Measurements from ENCODE around the gene SFMBT2.

SFMBT2 gene

GRCh38 chr10:7380704-7381241 lies 30.1 kb downstream of the SFMBT2 start:
- no peak for TF ChIP-seq CTCF (IDR thresholded peaks at IDR 0.05; ENCODE audit: control insufficient read depth, extremely low read depth, insufficient read depth)
- DNase-seq (ENCODE audit: low read depth) = no peak
- H3K4me3 ChIP-seq (ENCODE audit: low read depth, low read length) = no peak overlapping the region

GRCh38 chr10:7378602-7379403 lies 32.0 kb downstream of the SFMBT2 start:
- no peak for TF ChIP-seq CTCF (IDR thresholded peaks at IDR 0.05; ENCODE audit: control insufficient read depth, extremely low read depth, insufficient read depth)
- H3K4me3 ChIP-seq (ENCODE audit: low read depth, low read length) = no peak overlapping the region

GRCh38 chr10:7377614-7378248 lies 33.1 kb downstream of the SFMBT2 start:
- no peak overlapping the region for H3K4me3 ChIP-seq (ENCODE audit: low read depth, low read length)
- DNase-seq (ENCODE audit: low read depth) = no peak
- no peak for TF ChIP-seq CTCF (IDR thresholded peaks at IDR 0.05; ENCODE audit: control insufficient read depth, extremely low read depth, insufficient read depth)

More at GRCh38 chr10:7378602-7379403, 32.0 kb downstream of the SFMBT2 start:
- DNase-seq (ENCODE audit: low read depth) = no peak

- H3K4me3 ChIP-seq (ENCODE audit: low read depth, low read length) = no peak overlapping the region
- DNase-seq (ENCODE audit: low read depth) = peak; percentile 77
- no peak for TF ChIP-seq CTCF (IDR thresholded peaks at IDR 0.05; ENCODE audit: control insufficient read depth, extremely low read depth, insufficient read depth)
Measured at GRCh38 chr10:7374795-7375194, 36.0 kb downstream of the SFMBT2 start.

GRCh38 chr10:7373039-7373438 lies 37.8 kb downstream of the SFMBT2 start:
- no peak overlapping the region for H3K4me3 ChIP-seq (ENCODE audit: low read depth, low read length)
- DNase-seq (ENCODE audit: low read depth) = no peak
- no peak for TF ChIP-seq CTCF (IDR thresholded peaks at IDR 0.05; ENCODE audit: control insufficient read depth, extremely low read depth, insufficient read depth)

GRCh38 chr10:7372504-7372903 lies 38.3 kb downstream of the SFMBT2 start:
- no peak for TF ChIP-seq CTCF (IDR thresholded peaks at IDR 0.05; ENCODE audit: control insufficient read depth, extremely low read depth, insufficient read depth)
- H3K4me3 ChIP-seq (ENCODE audit: low read depth, low read length) = no peak overlapping the region
- DNase-seq (ENCODE audit: low read depth) = no peak

Measured in LNCaP clone FGC (cell line).